CD4-positive, alpha-beta memory T cell (primary cell): ENCODE measurements around the gene CH25H. TPM values are rescaled to one million over a fixed set of nuclear protein-coding genes. Genes with fewer than 3 reads are reported as not detected.
"Not testable (repeated sequence)": the region's sequence is repeated elsewhere in the genome, so short reads cannot be mapped to it uniquely, and the experiment has no call there.

Source experiments
- CTCF ChIA-PET: fragments of 350-600 bp; sonication (Branson Sonifier 250); formaldehyde crosslinking; loops from one replicate; lab custom pipeline; 2021; ENCODE audit warnings: inconsistent platforms; ENCODE audit not compliant: partially characterized antibody; lab: Charles Lee
- POLR2A ChIA-PET: fragments of 350-600 bp; sonication (Branson Sonifier 250); formaldehyde crosslinking; loops from one replicate; lab custom pipeline; 2021; ENCODE audit not compliant: partially characterized antibody; lab: Charles Lee
- DNase-seq, 5 donors: peaks; one replicate each; pipeline versions ENCODE4 v3.0.0 to v3.0.0-alpha.2; 2020 to 2022; ENCODE audit warnings: mixed read lengths in 1 of 5
- H3K27ac ChIP-seq: one replicate; pipeline ENCODE4 v1.7.0; 2013; ENCODE audit warnings: low read depth, low read length
- H3K27me3 ChIP-seq: 2 replicates; pipeline ENCODE4 v1.7.0; 2013; ENCODE audit warnings: mild to moderate bottlenecking, low read length, moderate library complexity; ENCODE audit not compliant: insufficient read depth
- H3K36me3 ChIP-seq: 2 replicates; pipeline ENCODE4 v1.7.0; 2013; ENCODE audit warnings: mild to moderate bottlenecking, low read length, moderate library complexity; ENCODE audit not compliant: insufficient read depth
- H3K4me1 ChIP-seq: 2 replicates; pipeline ENCODE4 v1.7.0; 2013; ENCODE audit warnings: mild to moderate bottlenecking, low read length, moderate library complexity; ENCODE audit not compliant: insufficient read depth
- H3K4me3 ChIP-seq, 2 donors: one replicate each; pipeline ENCODE4 v1.7.0; 2013; ENCODE audit warnings: low read length in 2 of 2, mild to moderate bottlenecking in 1 of 2
- H3K9me3 ChIP-seq, 2 donors: one replicate each; pipeline ENCODE4 v1.7.0; 2013; ENCODE audit warnings: low read length in 2 of 2, control low read depth in 1 of 2; ENCODE audit not compliant: control insufficient read depth in 1 of 2
- H3K27ac Mint-ChIP-seq, 7 donors: one replicate each; pipeline ENCODE4 v1.8.0; 2020 to 2021; ENCODE audit warnings: mixed read lengths in 7 of 7, mild to moderate bottlenecking in 6 of 7, inconsistent platforms in 3 of 7, moderate library complexity in 3 of 7
- H3K27me3 Mint-ChIP-seq, 2 donors: one replicate each; pipeline ENCODE4 v1.8.0; 2020 to 2021; ENCODE audit warnings: mixed read lengths in 2 of 2
- H3K36me3 Mint-ChIP-seq, 2 donors: one replicate each; pipeline ENCODE4 v1.8.0; 2020 to 2021; ENCODE audit warnings: mixed read lengths in 2 of 2, inconsistent platforms in 1 of 2, mild to moderate bottlenecking in 1 of 2
- H3K4me1 Mint-ChIP-seq, 4 donors: one replicate each; pipeline ENCODE4 v1.8.0; 2020 to 2021; ENCODE audit warnings: mixed read lengths in 4 of 4, mild to moderate bottlenecking in 1 of 4
- H3K4me3 Mint-ChIP-seq, 8 donors: one replicate each; pipeline ENCODE4 v1.8.0; 2020 to 2021; ENCODE audit warnings: mixed read lengths in 8 of 8, mild to moderate bottlenecking in 7 of 8, moderate library complexity in 6 of 8, inconsistent platforms in 3 of 8
- H3K9me3 Mint-ChIP-seq, 8 donors: one replicate each; pipeline ENCODE4 v1.8.0; 2020 to 2021; ENCODE audit warnings: mixed read lengths in 8 of 8, mild to moderate bottlenecking in 5 of 8, inconsistent platforms in 3 of 8, moderate library complexity in 1 of 8
- intact Hi-C: fragments of 100-400 bp; cut with micrococcal nuclease; formaldehyde crosslinking; loops from one replicate; pipeline ENCODE4 v1.15.1; 2023
- polyA plus RNA-seq, 2 donors: library from polyadenylated mRNA; unstranded; fragments of 300-500 nt; fragmentation: Illumina TruSeq; gene quantifications; one replicate each; pipeline ENCODE4 v1.2.3, GENCODE V29; 2021
- total RNA-seq, 2 experiments: library from RNA; stranded (reverse); gene quantifications; one replicate each; pipeline ENCODE4 v1.2.3, GENCODE V29; 2021

Gene CH25H
- total and polyA plus RNA-seq, 4 experiments from 2014 or later: 0.10 to 0.46 TPM; not detected in 2

DNA sequence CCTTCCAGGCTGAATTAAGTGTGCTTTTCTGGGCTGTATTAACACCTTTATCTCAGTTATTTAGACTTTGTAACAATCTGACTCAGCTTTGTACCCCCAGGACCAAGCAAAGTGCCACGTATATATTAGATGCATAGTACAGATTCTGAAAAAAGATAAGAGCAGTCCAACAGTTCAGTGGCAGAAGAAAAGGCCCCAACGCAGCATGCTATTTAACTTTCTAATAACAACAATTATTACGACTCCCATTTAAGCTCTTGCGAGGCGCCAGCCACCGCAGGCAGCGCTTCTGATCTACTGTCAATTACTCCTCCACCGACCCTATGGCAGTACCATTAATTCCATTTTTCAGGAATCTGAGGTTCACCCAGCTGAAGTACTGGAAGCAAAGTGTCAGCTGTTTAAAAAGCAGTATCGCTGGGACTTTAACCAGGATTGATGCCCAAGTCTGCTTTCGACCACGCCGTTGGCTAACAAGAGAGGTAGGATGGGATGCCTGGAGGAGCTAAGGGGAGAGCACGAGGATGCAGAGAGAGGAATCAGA is 43.8 kb upstream of the CH25H start:
- H3K4me1 ChIP-seq: peaks cover 21% of the 10 kb centered on the region
- no peaks in the 10 kb centered on the region for H3K27me3 ChIP-seq
- intact Hi-C loops: loop anchor here (1.0 to 5.0 kb wide), 7 partner anchors 34 to 669 kb away; partner anchors contain the start of genes IFIT1, IFIT5 and KIF20B
- H3K4me3 Mint-ChIP-seq: peak overlapping the region; percentile 84 to 96 (median 90)
- DNase-seq: peak in 2 of 5 donors; percentile 1 to 4
- ChIA-PET POLR2A (interaction anchor here (0.9 to 3.0 kb wide), 13 partner anchors 34 to 1433 kb away, joined by 3 to 27 read pairs (median 4); partner anchors contain the start of genes ATAD1, FAS, IFIT1 and IFIT2), CTCF (interaction anchor here (0.6 to 2.2 kb wide), 14 partner anchors 10 to 417 kb away, joined by 3 to 16 read pairs (median 4); partner anchors contain the start of gene IFIT5)
- H3K27ac ChIP-seq: peak overlapping the region; percentile 56
- H3K4me3 ChIP-seq: peak overlapping the region; percentile 58 to 87
- peaks cover 4 to 9% of the 10 kb centered on the region in 2 donors for H3K36me3 Mint-ChIP-seq
- peaks cover 0 to 6% (median 2%) of the 10 kb centered on the region in 8 donors for H3K9me3 Mint-ChIP-seq
- H3K9me3 ChIP-seq: no peaks in the 10 kb centered on the region
- peaks cover 17 to 30% (median 21%) of the 10 kb centered on the region in 4 donors for H3K4me1 Mint-ChIP-seq
- H3K36me3 ChIP-seq: no peaks in the 10 kb centered on the region
- peak overlapping the region; percentile 51 to 88 (median 79) for H3K27ac Mint-ChIP-seq
- H3K27me3 Mint-ChIP-seq: peaks cover 0 to 3% of the 10 kb centered on the region in 2 donors

DNA sequence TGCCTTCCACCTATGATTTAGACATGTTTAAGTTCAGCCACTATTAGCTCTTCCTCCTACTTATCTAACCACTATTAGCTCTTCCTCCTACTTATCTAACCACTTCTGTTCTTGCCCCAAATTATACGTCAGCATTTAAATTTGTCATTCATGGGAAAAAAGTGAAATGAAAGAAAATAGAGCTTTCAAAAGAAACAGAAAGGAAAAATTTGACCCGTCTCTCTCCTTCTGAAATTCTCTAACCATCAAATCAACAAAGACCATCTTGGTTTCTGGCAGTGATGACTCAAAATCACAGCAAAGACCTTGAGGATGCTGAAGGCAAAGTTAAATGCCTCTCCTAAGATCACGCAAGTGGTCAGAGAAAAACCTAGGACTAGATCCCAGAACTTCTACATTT is 41.9 kb upstream of the CH25H start:
- H3K27ac Mint-ChIP-seq: peak overlapping the region in 4 of 7 donors; percentile 15 to 32 (median 23)
- Histone ChIP-seq H3K4me3 (no peak overlapping the region), H3K27me3 (no peaks in the 10 kb centered on the region), H3K4me1 (peaks cover 21% of the 10 kb centered on the region), H3K27ac (no peak overlapping the region), H3K9me3 (no peaks in the 10 kb centered on the region), H3K36me3 (peaks cover 5% of the 10 kb centered on the region)
- H3K27me3 Mint-ChIP-seq: no peaks in the 10 kb centered on the region
- H3K36me3 Mint-ChIP-seq: peaks cover 0 to 12% of the 10 kb centered on the region in 2 donors
- no peak for DNase-seq
- no peak overlapping the region for H3K4me3 Mint-ChIP-seq
- intact Hi-C loops: no loop called here
- peaks cover 18 to 33% (median 23%) of the 10 kb centered on the region in 4 donors for H3K4me1 Mint-ChIP-seq
- POLR2A ChIA-PET: interaction anchor here (0.8 kb wide), 1 partner anchor 53 kb away, joined by 3 read pairs; the partner anchor contains the start of gene IFIT2
- CTCF ChIA-PET: interaction anchor here (1.1 kb wide), 1 partner anchor 31 kb away, joined by 3 read pairs; no protein-coding TSS in a partner anchor
- no peaks in the 10 kb centered on the region for H3K9me3 Mint-ChIP-seq

DNA sequence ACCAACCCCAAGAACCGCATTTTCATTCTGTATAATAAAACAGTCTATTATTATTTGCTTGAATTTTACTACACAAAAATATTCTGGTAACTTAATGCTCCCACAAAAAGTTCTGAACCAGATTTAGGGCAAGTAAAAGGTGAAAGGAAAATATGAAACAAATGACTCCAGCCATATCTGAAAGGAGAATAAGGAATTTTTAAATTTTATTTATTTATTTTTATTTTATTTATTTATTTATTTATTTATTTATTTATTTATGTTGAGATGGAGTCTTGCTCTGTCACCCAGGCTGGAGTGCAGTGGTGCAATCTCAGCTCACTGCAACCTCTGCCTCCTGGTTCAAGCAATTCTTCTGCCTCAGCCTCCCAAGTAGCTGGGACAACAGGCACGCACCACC is 40.5 kb upstream of the CH25H start:
- CTCF ChIA-PET: interaction anchor here (1.1 to 2.3 kb wide), 2 partner anchors 29 to 664 kb away, joined by 3 to 11 read pairs; no protein-coding TSS in a partner anchor
- H3K27me3 ChIP-seq, H3K27ac ChIP-seq, H3K4me3 ChIP-seq, H3K4me3 Mint-ChIP-seq, H3K27ac Mint-ChIP-seq, H3K9me3 ChIP-seq, H3K27me3 Mint-ChIP-seq, H3K9me3 Mint-ChIP-seq, POLR2A ChIA-PET, intact Hi-C loops, DNase-seq, H3K36me3 ChIP-seq: not testable (repeated sequence)
- H3K4me1 ChIP-seq: peaks cover 24% of the 10 kb centered on the region
- Mint-ChIP-seq H3K36me3 (peaks cover 0 to 19% of the 10 kb centered on the region in 2 donors), H3K4me1 (peaks cover 20 to 33% (median 24%) of the 10 kb centered on the region in 4 donors)

DNA sequence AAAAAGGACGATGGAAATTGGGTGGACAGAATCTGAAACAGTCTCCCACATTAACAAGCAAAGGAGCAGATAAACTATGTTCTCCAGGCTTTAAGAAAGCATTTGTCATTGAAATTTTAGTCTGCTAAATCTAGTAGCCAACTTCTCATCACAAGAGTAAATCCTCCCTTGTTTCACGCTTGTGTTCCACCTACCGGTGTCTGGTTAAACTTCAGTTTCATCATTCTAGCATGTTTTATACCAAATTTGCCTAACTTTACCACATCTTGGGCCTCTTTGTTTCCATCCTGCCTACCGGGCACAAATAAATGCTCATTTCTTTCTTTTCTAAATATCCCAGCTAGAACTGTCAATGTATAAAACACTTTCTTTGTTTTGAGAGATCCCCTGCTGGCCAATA is 38.7 kb upstream of the CH25H start:
- intact Hi-C loops: no loop called here
- peaks cover 5% of the 10 kb centered on the region for H3K36me3 ChIP-seq
- no peak overlapping the region for H3K4me3 Mint-ChIP-seq
- H3K4me3 ChIP-seq: no peak overlapping the region
- peaks cover 6 to 22% of the 10 kb centered on the region in 2 donors for H3K36me3 Mint-ChIP-seq
- H3K9me3 ChIP-seq: no peaks in the 10 kb centered on the region
- ChIA-PET CTCF (interaction anchor here (1.4 to 2.3 kb wide), 2 partner anchors 27 to 124 kb away, joined by 4 to 11 read pairs; no protein-coding TSS in a partner anchor), POLR2A (no interaction called here)
- H3K27ac ChIP-seq: no peak overlapping the region
- H3K4me1 ChIP-seq: peaks cover 15% of the 10 kb centered on the region
- no peaks in the 10 kb centered on the region for H3K27me3 ChIP-seq
- peaks cover 17 to 23% (median 19%) of the 10 kb centered on the region in 4 donors for H3K4me1 Mint-ChIP-seq
- H3K9me3 Mint-ChIP-seq: no peaks in the 10 kb centered on the region
- peak overlapping the region in 2 of 7 donors; percentile 13 to 36 for H3K27ac Mint-ChIP-seq
- no peaks in the 10 kb centered on the region for H3K27me3 Mint-ChIP-seq
- DNase-seq: no peak

DNA sequence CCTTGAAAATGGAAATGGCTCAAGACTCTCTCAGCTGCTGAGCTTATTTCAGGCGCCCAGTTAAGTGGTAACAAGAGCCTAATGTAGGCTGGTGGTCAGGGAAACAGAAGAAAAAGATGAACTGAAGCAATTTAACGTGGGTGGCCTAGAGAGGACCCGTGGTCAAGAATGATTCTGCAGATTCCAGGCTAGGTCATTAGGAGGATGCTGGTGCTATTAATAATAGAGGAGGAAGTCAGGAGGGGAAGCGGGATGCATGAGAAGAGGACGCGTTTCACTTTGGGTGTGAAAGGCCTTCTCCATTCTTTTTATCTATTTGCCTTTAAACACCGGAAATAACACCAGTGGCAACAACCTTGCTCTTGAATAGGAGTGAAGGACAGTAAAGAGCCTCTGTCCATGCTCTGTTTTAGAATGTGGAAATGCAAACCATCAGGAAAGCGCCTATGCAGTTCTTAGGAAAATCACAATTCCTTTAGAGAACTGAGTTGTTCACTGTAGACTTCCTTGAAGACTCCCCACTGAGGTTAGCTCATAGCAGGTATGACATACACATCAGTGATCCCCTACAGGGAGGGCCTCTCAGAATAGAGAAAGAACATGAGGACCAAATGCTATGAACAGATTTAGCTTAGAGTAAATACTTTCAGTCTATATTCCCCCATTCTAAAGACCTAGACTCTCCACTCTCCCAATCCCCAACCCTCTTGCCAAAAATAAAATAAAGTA is 35.9 kb upstream of the CH25H start:
- H3K4me1 Mint-ChIP-seq: peaks cover 0 to 11% (median 7%) of the 10 kb centered on the region in 4 donors
- Histone ChIP-seq H3K4me1 (peaks cover 3% of the 10 kb centered on the region), H3K9me3 (no peaks in the 10 kb centered on the region), H3K36me3 (peaks cover 5% of the 10 kb centered on the region), H3K4me3 (no peak overlapping the region), H3K27me3 (no peaks in the 10 kb centered on the region), H3K27ac (no peak overlapping the region)
- peaks cover 25 to 38% of the 10 kb centered on the region in 2 donors for H3K36me3 Mint-ChIP-seq
- no peak for DNase-seq
- POLR2A ChIA-PET: no interaction called here
- peak overlapping the region in 1 of 7 donors; percentile 83 for H3K27ac Mint-ChIP-seq
- CTCF ChIA-PET: interaction anchor here (0.5 to 3.0 kb wide), 4 partner anchors 21 to 213 kb away, joined by 3 to 10 read pairs (median 3); partner anchors contain the start of gene IFIT1
- H3K4me3 Mint-ChIP-seq: no peak overlapping the region
- no peaks in the 10 kb centered on the region for H3K9me3 Mint-ChIP-seq
- intact Hi-C loops: no loop called here
- H3K27me3 Mint-ChIP-seq: no peaks in the 10 kb centered on the region

DNA sequence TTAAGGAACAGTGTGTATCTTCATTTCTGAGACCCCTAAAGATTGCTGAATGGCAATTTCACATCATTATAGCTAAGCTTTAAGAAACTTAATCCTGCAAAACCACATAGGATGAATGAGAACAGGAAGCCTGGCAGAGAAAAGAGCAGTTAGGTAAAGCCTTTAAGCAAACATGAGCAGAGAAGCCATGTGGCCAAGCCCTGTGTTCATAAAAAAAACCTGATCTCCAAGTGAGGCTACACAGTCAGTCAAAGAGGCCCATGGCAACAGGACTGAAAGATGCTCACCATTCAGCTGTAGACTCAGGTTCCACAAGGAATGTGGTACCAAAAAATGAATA is 35.2 kb upstream of the CH25H start:
- Histone ChIP-seq H3K9me3 (no peaks in the 10 kb centered on the region), H3K27ac (no peak overlapping the region), H3K4me1 (peaks cover 3% of the 10 kb centered on the region), H3K36me3 (peaks cover 5% of the 10 kb centered on the region), H3K27me3 (no peaks in the 10 kb centered on the region), H3K4me3 (no peak overlapping the region)
- DNase-seq: no peak
- H3K4me3 Mint-ChIP-seq: no peak overlapping the region
- no peaks in the 10 kb centered on the region for H3K27me3 Mint-ChIP-seq
- ChIA-PET CTCF (interaction anchor here (1.0 to 3.0 kb wide), 2 partner anchors 21 to 25 kb away, joined by 3 to 10 read pairs; no protein-coding TSS in a partner anchor), POLR2A (no interaction called here)
- peaks cover 0 to 11% (median 7%) of the 10 kb centered on the region in 4 donors for H3K4me1 Mint-ChIP-seq
- H3K36me3 Mint-ChIP-seq: peaks cover 30 to 41% of the 10 kb centered on the region in 2 donors
- intact Hi-C loops: no loop called here
- no peaks in the 10 kb centered on the region for H3K9me3 Mint-ChIP-seq
- no peak overlapping the region for H3K27ac Mint-ChIP-seq
